WTC11 (cell line): Measurements from ENCODE around the gene DAB1. TPM values are rescaled to one million over a fixed set of nuclear protein-coding genes. Genes with fewer than 3 reads are reported as not detected.

Experiments used
- ATAC-seq: fragments of 200-7000 bp; cut with Tn5 transposase; 2 replicates; pipeline ENCODE4 v1.10.0; 2021; ENCODE audit warnings: mild to moderate bottlenecking, moderate library complexity
- CTCF ChIA-PET: fragments of 300-600 bp; sonication (Branson Sonifier 250); formaldehyde crosslinking; loops from one replicate; lab custom pipeline; 2021; ENCODE audit warnings: antibody characterized with exemption; lab: Charles Lee
- POLR2A ChIA-PET: fragments of 350-600 bp; sonication (Branson Sonifier 250); formaldehyde crosslinking; loops from one replicate; lab custom pipeline; 2021; ENCODE audit warnings: antibody characterized with exemption; lab: Charles Lee
- DNase-seq: peaks from one replicate; pipeline ENCODE4 v3.0.0; 2021; ENCODE audit warnings: low spot score
- H3K27ac Mint-ChIP-seq: 2 replicates; pipeline ENCODE4 v1.8.0; 2021; ENCODE audit warnings: mixed read lengths
- H3K27me3 Mint-ChIP-seq: 2 replicates; pipeline ENCODE4 v1.8.0; 2021; ENCODE audit warnings: low read depth, mild to moderate bottlenecking, moderate library complexity, mixed read lengths
- H3K36me3 Mint-ChIP-seq: 2 replicates; pipeline ENCODE4 v1.8.0; 2021; ENCODE audit warnings: mixed read lengths
- H3K4me1 Mint-ChIP-seq: 2 replicates; pipeline ENCODE4 v1.8.0; 2022; ENCODE audit warnings: mixed read lengths
- H3K4me3 Mint-ChIP-seq: 2 replicates; pipeline ENCODE4 v1.8.0; 2021; ENCODE audit warnings: mild to moderate bottlenecking, moderate library complexity, mixed read lengths
- H3K9me3 Mint-ChIP-seq: 2 replicates; pipeline ENCODE4 v1.8.0; 2021; ENCODE audit warnings: mixed read lengths
- ELF4 ChIP-seq: sonication (generic); formaldehyde crosslinking; IDR thresholded peaks from 2 replicates; pipeline ENCODE4 v1.8.1; 2022; ENCODE audit warnings: low read depth, mild to moderate bottlenecking, moderate library complexity, missing genetic modification reagents
- GRHL2 ChIP-seq: fragments of 250-450 bp; sonication (Bioruptor Pico); IDR thresholded peaks from 2 replicates; pipeline ENCODE4 v1.8.0; 2022; ENCODE audit warnings: mild to moderate bottlenecking, moderate library complexity; ENCODE audit not compliant: insufficient replicate concordance, severe bottlenecking
- NFATC4 ChIP-seq: fragments of 250-450 bp; sonication (Bioruptor Pico); IDR thresholded peaks from 2 replicates; pipeline ENCODE4 v1.9.0; 2021; ENCODE audit warnings: mild to moderate bottlenecking
- NFE2L1 ChIP-seq: sonication (generic); formaldehyde crosslinking; IDR thresholded peaks from 2 replicates; pipeline ENCODE4 v1.8.1; 2023; ENCODE audit warnings: missing genetic modification reagents
- PRRX2 ChIP-seq: fragments of 250-450 bp; sonication (Bioruptor Pico); IDR thresholded peaks from 2 replicates; pipeline ENCODE4 v1.8.0; 2021; ENCODE audit warnings: mild to moderate bottlenecking
- SOX15 ChIP-seq: fragments of 250-450 bp; sonication (Bioruptor Pico); IDR thresholded peaks from 2 replicates; pipeline ENCODE4 v1.9.0; 2021; ENCODE audit warnings: mild to moderate bottlenecking
- ZNF219 ChIP-seq: sonication (generic); formaldehyde crosslinking; IDR thresholded peaks from 2 replicates; pipeline ENCODE4 v1.8.0; 2023; ENCODE audit warnings: missing genetic modification reagents, mild to moderate bottlenecking, borderline replicate concordance
- ZNF263 ChIP-seq: sonication (generic); formaldehyde crosslinking; IDR thresholded peaks from 2 replicates; pipeline ENCODE4 v1.8.1; 2022; ENCODE audit warnings: low read depth, mild to moderate bottlenecking, moderate library complexity, missing genetic modification reagents
- ZNF416 ChIP-seq: fragments of 250-450 bp; sonication (Bioruptor Pico); IDR thresholded peaks from 2 replicates; pipeline ENCODE4 v1.9.0; 2021; ENCODE audit warnings: mild to moderate bottlenecking, inconsistent platforms
- total RNA-seq: library from RNA; stranded (reverse); gene quantifications from 3 replicates; pipeline ENCODE4 v1.2.3, GENCODE V29; 2021
- TF ChIP-seq, protein P1 (sequence below): sonication (generic); formaldehyde crosslinking; IDR thresholded peaks from 2 replicates; pipeline ENCODE4 v1.8.1; 2023; ENCODE audit warnings: mild to moderate bottlenecking, missing genetic modification reagents, moderate library complexity
- TF ChIP-seq, protein P2 (sequence below): fragments of 200-600 bp; IDR thresholded peaks from 2 replicates; pipeline ENCODE4 v1.8.0; 2022; ENCODE audit warnings: antibody characterized with exemption
- TF ChIP-seq, protein P3 (sequence below): fragments of 250-450 bp; sonication (Bioruptor Pico); IDR thresholded peaks from 2 replicates; pipeline ENCODE4 v1.8.0; 2021; ENCODE audit warnings: mild to moderate bottlenecking
- TF ChIP-seq, protein P4 (sequence below): sonication (generic); formaldehyde crosslinking; IDR thresholded peaks from 2 replicates; pipeline ENCODE4 v1.8.1; 2022; ENCODE audit warnings: low read depth, missing genetic modification reagents, borderline replicate concordance
- TF ChIP-seq, protein P5 (sequence below): sonication (generic); formaldehyde crosslinking; conservative IDR thresholded peaks from 2 replicates; pipeline ENCODE4 v1.8.1; 2022; ENCODE audit warnings: mild to moderate bottlenecking, missing genetic modification reagents
- TF ChIP-seq, protein P6 (sequence below): sonication (generic); formaldehyde crosslinking; IDR thresholded peaks from 2 replicates; pipeline ENCODE4 v1.8.0; 2023; ENCODE audit warnings: mild to moderate bottlenecking, missing genetic modification reagents
- TF ChIP-seq, protein P7 (sequence below): sonication (generic); formaldehyde crosslinking; IDR thresholded peaks from 2 replicates; pipeline ENCODE4 v1.8.1; 2023; ENCODE audit warnings: mild to moderate bottlenecking, missing genetic modification reagents

DAB1 gene
- total RNA-seq, 1 experiment from 2014 or later, result 10.7 TPM

DNA sequence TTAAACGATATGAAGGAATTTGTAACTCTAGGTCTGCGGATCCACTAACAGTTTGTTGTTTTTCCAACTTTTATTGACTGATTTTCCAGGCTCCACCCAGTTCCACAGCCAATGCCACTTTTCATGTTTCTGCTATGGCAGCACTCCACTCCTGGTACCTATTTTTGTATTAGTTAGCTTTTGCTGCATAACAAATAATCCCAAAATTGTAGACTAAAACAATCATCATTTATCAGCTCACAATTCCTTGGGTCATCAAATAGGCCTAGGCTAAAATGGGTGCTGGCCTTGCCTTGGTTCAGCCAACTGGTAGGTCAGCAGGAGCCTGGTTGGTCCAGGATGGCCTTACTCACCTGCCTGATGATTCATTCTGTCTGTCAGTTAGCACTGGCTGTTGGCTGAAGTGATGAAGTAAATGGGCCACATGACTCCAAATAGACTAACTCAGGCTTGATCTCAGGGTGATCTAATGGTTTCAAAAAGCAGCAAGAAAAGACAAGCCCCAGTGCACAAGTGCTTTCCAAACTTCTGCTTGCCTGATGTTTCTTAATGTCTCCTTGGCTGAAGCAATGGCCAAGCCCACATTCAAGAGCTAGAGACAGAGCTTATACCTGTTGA lies 454.9 kb downstream of the DAB1 start:
- CTCF ChIA-PET, result interaction anchor here (0.6 to 2.8 kb wide), 11 partner anchors 9 to 138 kb away, joined by 3 to 26 read pairs (median 7); no protein-coding TSS in a partner anchor

DNA sequence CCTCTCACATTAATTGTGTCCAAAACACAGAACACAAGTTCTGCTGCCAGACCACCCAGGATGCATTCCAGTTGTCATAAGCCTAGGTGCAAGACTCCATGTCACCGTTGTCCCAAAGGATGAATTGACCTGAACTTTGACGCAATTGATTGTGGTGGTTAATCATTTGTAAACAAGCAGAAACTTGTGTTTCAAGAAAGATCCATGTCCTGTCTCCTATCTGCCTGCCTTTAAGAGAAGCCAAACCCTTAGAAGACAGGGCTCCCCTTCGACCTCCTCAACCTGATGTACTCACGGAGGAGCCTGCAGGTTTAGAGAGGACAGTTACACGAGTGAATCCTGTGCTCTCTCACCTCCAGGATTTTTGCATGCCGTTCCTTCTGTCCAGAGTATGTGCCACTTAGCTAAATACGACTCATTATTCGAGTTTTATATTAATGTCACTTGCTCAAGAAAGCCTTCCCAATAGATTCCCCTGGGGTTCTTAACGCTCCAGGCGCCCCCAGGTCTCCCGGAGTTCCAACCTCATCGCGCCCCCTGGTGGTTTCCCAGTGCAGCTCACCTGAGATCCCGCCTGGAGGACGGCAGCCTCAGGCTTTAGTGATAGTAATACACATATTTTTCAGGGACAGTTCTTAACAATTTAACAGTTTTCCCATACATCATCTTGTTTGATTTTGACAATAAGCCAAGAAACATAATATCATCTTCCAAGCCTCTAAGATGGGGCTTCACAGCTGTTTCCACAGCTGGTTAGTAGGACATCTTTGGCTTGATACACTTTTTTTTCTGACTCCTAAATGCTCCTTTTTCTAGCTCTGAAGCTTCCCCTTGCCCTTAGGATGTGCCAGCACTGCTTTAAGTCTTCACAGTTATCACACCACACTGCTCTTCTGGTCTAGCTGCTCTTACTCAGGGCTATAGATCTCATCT lies 455.7 kb downstream of the DAB1 start:
- peaks cover 9% of the 10 kb centered on the region for H3K9me3 Mint-ChIP-seq
- ChIA-PET CTCF (interaction anchor here (0.6 to 2.8 kb wide), 14 partner anchors 9 to 147 kb away, joined by 3 to 26 read pairs (median 4); no protein-coding TSS in a partner anchor), POLR2A (no interaction called here)
- 0 out of 2 replicates have a peak, but pooled peaks cover 4% of the 10 kb centered on the region for H3K27me3 Mint-ChIP-seq
- peak; percentile 85 for DNase-seq
- no peaks in the 10 kb centered on the region for H3K4me1 Mint-ChIP-seq
- no peak overlapping the region for H3K4me3 Mint-ChIP-seq
- no peaks in the 10 kb centered on the region for H3K36me3 Mint-ChIP-seq
- no peak overlapping the region for H3K27ac Mint-ChIP-seq
- TF ChIP-seq, protein P1, sequence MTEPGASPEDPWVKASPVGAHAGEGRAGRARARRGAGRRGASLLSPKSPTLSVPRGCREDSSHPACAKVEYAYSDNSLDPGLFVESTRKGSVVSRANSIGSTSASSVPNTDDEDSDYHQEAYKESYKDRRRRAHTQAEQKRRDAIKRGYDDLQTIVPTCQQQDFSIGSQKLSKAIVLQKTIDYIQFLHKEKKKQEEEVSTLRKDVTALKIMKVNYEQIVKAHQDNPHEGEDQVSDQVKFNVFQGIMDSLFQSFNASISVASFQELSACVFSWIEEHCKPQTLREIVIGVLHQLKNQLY (CRISPR knock-in tag), result no peak
- TF ChIP-seq, protein P2, sequence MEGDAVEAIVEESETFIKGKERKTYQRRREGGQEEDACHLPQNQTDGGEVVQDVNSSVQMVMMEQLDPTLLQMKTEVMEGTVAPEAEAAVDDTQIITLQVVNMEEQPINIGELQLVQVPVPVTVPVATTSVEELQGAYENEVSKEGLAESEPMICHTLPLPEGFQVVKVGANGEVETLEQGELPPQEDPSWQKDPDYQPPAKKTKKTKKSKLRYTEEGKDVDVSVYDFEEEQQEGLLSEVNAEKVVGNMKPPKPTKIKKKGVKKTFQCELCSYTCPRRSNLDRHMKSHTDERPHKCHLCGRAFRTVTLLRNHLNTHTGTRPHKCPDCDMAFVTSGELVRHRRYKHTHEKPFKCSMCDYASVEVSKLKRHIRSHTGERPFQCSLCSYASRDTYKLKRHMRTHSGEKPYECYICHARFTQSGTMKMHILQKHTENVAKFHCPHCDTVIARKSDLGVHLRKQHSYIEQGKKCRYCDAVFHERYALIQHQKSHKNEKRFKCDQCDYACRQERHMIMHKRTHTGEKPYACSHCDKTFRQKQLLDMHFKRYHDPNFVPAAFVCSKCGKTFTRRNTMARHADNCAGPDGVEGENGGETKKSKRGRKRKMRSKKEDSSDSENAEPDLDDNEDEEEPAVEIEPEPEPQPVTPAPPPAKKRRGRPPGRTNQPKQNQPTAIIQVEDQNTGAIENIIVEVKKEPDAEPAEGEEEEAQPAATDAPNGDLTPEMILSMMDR, result peak; percentile 91
- TF ChIP-seq, protein P3, sequence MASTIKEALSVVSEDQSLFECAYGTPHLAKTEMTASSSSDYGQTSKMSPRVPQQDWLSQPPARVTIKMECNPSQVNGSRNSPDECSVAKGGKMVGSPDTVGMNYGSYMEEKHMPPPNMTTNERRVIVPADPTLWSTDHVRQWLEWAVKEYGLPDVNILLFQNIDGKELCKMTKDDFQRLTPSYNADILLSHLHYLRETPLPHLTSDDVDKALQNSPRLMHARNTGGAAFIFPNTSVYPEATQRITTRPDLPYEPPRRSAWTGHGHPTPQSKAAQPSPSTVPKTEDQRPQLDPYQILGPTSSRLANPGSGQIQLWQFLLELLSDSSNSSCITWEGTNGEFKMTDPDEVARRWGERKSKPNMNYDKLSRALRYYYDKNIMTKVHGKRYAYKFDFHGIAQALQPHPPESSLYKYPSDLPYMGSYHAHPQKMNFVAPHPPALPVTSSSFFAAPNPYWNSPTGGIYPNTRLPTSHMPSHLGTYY (CRISPR knock-in tag), result no peak
- TF ChIP-seq SOX15 (CRISPR knock-in tag), result no peak
- TF ChIP-seq, protein P4, sequence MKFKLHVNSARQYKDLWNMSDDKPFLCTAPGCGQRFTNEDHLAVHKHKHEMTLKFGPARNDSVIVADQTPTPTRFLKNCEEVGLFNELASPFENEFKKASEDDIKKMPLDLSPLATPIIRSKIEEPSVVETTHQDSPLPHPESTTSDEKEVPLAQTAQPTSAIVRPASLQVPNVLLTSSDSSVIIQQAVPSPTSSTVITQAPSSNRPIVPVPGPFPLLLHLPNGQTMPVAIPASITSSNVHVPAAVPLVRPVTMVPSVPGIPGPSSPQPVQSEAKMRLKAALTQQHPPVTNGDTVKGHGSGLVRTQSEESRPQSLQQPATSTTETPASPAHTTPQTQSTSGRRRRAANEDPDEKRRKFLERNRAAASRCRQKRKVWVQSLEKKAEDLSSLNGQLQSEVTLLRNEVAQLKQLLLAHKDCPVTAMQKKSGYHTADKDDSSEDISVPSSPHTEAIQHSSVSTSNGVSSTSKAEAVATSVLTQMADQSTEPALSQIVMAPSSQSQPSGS (CRISPR knock-in tag), result no peak
- no peak for TF ChIP-seq GRHL2 (CRISPR knock-in tag)
- TF ChIP-seq, all 79 proteins: peak for 1
- peak; percentile 89 for ATAC-seq

More for the DNA sequence above, 454.9 kb downstream of the DAB1 start:
- H3K4me3 Mint-ChIP-seq, result no peak overlapping the region
- ATAC-seq (no peak), DNase-seq (no peak)
- H3K4me1 Mint-ChIP-seq, result no peaks in the 10 kb centered on the region
- 0 out of 2 replicates have a peak, but pooled peaks cover 4% of the 10 kb centered on the region for H3K27me3 Mint-ChIP-seq
- peaks cover 9% of the 10 kb centered on the region for H3K9me3 Mint-ChIP-seq
- H3K27ac Mint-ChIP-seq, result no peak overlapping the region
- TF ChIP-seq, protein P2, result no peak
- TF ChIP-seq PRRX2 (CRISPR knock-in tag) (no peak), ELF4 (no peak), NFE2L1 (CRISPR knock-in tag) (no peak), ZNF416 (CRISPR knock-in tag) (no peak), ZNF263 (no peak), ZNF219 (CRISPR knock-in tag) (no peak), NFATC4 (CRISPR knock-in tag) (no peak)
- TF ChIP-seq, protein P5, sequence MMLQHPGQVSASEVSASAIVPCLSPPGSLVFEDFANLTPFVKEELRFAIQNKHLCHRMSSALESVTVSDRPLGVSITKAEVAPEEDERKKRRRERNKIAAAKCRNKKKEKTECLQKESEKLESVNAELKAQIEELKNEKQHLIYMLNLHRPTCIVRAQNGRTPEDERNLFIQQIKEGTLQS (CRISPR knock-in tag), result no peak
- TF ChIP-seq, protein P6, sequence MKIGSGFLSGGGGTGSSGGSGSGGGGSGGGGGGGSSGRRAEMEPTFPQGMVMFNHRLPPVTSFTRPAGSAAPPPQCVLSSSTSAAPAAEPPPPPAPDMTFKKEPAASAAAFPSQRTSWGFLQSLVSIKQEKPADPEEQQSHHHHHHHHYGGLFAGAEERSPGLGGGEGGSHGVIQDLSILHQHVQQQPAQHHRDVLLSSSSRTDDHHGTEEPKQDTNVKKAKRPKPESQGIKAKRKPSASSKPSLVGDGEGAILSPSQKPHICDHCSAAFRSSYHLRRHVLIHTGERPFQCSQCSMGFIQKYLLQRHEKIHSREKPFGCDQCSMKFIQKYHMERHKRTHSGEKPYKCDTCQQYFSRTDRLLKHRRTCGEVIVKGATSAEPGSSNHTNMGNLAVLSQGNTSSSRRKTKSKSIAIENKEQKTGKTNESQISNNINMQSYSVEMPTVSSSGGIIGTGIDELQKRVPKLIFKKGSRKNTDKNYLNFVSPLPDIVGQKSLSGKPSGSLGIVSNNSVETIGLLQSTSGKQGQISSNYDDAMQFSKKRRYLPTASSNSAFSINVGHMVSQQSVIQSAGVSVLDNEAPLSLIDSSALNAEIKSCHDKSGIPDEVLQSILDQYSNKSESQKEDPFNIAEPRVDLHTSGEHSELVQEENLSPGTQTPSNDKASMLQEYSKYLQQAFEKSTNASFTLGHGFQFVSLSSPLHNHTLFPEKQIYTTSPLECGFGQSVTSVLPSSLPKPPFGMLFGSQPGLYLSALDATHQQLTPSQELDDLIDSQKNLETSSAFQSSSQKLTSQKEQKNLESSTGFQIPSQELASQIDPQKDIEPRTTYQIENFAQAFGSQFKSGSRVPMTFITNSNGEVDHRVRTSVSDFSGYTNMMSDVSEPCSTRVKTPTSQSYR, result no peak
- TF ChIP-seq, protein P7, sequence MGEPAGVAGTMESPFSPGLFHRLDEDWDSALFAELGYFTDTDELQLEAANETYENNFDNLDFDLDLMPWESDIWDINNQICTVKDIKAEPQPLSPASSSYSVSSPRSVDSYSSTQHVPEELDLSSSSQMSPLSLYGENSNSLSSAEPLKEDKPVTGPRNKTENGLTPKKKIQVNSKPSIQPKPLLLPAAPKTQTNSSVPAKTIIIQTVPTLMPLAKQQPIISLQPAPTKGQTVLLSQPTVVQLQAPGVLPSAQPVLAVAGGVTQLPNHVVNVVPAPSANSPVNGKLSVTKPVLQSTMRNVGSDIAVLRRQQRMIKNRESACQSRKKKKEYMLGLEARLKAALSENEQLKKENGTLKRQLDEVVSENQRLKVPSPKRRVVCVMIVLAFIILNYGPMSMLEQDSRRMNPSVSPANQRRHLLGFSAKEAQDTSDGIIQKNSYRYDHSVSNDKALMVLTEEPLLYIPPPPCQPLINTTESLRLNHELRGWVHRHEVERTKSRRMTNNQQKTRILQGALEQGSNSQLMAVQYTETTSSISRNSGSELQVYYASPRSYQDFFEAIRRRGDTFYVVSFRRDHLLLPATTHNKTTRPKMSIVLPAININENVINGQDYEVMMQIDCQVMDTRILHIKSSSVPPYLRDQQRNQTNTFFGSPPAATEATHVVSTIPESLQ, result no peak
- no peaks in the 10 kb centered on the region for H3K36me3 Mint-ChIP-seq
- POLR2A ChIA-PET, result interaction anchor here (0.6 kb wide), 1 partner anchor 1690 kb away, joined by 4 read pairs; no protein-coding TSS in a partner anchor
